ENCODE results near the gene HOXA2. TPM values are rescaled to one million over a fixed set of nuclear protein-coding genes. Genes with fewer than 3 reads are reported as not detected.

HOXA2 gene
- total RNA-seq, 2 donors from 2014 or later: not detected

DNA sequence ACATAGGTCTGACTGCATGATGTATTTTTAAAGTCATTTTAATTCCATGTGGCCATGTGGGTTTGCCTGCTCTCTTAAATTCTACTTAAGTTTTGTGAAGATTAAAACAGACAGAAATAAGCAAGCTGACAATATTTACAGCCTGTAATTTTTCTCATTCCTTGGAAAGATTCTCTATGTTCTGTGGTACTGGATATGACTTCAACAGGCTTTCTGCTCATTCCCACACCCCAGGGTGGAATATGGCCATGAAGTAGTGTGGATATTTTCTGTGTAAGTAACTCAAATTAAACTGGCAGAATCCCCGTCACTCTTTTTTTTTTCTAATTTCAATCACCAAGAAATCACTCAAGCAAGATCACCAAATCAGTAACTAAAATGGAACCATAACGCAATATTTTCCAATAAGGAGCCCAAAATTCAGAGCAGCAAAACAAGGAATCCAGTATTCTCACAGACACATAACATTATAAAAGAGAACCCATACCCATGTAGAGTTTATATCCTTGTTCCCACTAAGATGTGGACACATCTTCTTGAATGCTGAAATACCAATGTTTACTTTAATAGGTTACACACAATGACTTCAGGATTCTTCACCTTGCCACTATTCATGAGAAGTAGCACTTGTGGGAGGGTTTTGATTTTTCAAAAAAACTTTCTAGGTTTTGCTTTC is 35.3 kb upstream of the HOXA2 start:
- DNase-seq: no peak
- Mint-ChIP-seq H3K27me3 (ENCODE audit: insufficient read depth) (peaks cover 100% of the 10 kb centered on the region), H3K4me3 (no peak overlapping the region), H3K36me3 (ENCODE audit: low read depth) (no peaks in the 10 kb centered on the region), H3K9me3 (no peaks in the 10 kb centered on the region), H3K4me1 (peaks cover 6% of the 10 kb centered on the region), H3K27ac (no peak overlapping the region)
- Histone ChIP-seq H3K4me1 (ENCODE audit: control insufficient read depth, insufficient read depth, low read length) (no peaks in the 10 kb centered on the region), H3K36me3 (ENCODE audit: control insufficient read depth, insufficient read depth, low read length) (no peaks in the 10 kb centered on the region), H3K27ac (ENCODE audit: low read depth, low read length) (no peak overlapping the region), H3K27me3 (ENCODE audit: control insufficient read depth, insufficient read depth, low read length, poor library complexity, severe bottlenecking) (peaks cover 100% of the 10 kb centered on the region), H3K4me3 (ENCODE audit: low read length) (no peak overlapping the region), H3K9ac (ENCODE audit: extremely low read depth, low read length, poor library complexity, severe bottlenecking) (no peak overlapping the region), H3K9me3 (ENCODE audit: control insufficient read depth, low read length) (no peaks in the 10 kb centered on the region)
- WGBS, 2 experiments (ENCODE audit: insufficient coverage in 1 of 2, insufficient read length in 1 of 2): 63% methylated on average over 1 to 2 of the region's 2 CpGs
- no peak for TF ChIP-seq CTCF (conservative IDR thresholded peaks at IDR 0.05)

DNA sequence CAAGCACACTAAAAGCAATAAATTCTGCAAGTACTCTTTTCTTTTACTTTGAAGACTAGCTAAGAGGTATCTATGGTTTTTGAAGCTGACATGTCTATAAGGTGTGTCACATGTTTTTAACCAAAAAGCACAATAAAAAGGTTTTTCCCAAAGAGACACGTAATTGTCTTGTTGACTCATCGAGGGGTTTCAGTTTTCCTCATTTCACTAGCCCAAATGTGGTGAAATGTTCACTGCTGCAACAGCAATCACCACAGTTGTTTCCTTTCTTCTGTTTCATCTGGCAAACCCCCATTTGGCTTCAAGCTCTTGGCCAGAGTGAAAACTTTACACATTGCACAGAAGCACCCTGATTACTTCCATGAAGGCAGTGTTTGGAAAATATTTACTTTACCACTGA is 31.9 kb upstream of the HOXA2 start:
- H3K4me3 Mint-ChIP-seq: no peak overlapping the region
- 14 to 17% methylated on average over 2 of the region's 2 CpGs for WGBS, 2 experiments (ENCODE audit: insufficient coverage in 1 of 2, insufficient read length in 1 of 2)
- H3K9me3 Mint-ChIP-seq: no peaks in the 10 kb centered on the region
- H3K36me3 ChIP-seq (ENCODE audit: control insufficient read depth, insufficient read depth, low read length): no peaks in the 10 kb centered on the region
- no peaks in the 10 kb centered on the region for H3K4me1 Mint-ChIP-seq
- H3K27me3 Mint-ChIP-seq (ENCODE audit: insufficient read depth): peaks cover 97% of the 10 kb centered on the region
- H3K36me3 Mint-ChIP-seq (ENCODE audit: low read depth): no peaks in the 10 kb centered on the region
- no peak for DNase-seq
- no peaks in the 10 kb centered on the region for H3K9me3 ChIP-seq (ENCODE audit: control insufficient read depth, low read length)
- TF ChIP-seq CTCF (conservative IDR thresholded peaks at IDR 0.05): no peak
- H3K4me1 ChIP-seq (ENCODE audit: control insufficient read depth, insufficient read depth, low read length): no peaks in the 10 kb centered on the region
- H3K9ac ChIP-seq (ENCODE audit: extremely low read depth, low read length, poor library complexity, severe bottlenecking): no peak overlapping the region
- no peak overlapping the region for H3K27ac Mint-ChIP-seq
- H3K27ac ChIP-seq (ENCODE audit: low read depth, low read length): no peak overlapping the region
- peaks cover 99% of the 10 kb centered on the region for H3K27me3 ChIP-seq (ENCODE audit: control insufficient read depth, insufficient read depth, low read length, poor library complexity, severe bottlenecking)
- no peak overlapping the region for H3K4me3 ChIP-seq (ENCODE audit: low read length)

- no peak overlapping the region for H3K4me3 ChIP-seq (ENCODE audit: low read length)
- H3K9ac ChIP-seq (ENCODE audit: extremely low read depth, low read length, poor library complexity, severe bottlenecking): no peak overlapping the region
- peaks cover 97% of the 10 kb centered on the region for H3K27me3 Mint-ChIP-seq (ENCODE audit: insufficient read depth)
- no peaks in the 10 kb centered on the region for H3K36me3 Mint-ChIP-seq (ENCODE audit: low read depth)
- peaks cover 99% of the 10 kb centered on the region for H3K27me3 ChIP-seq (ENCODE audit: control insufficient read depth, insufficient read depth, low read length, poor library complexity, severe bottlenecking)
- H3K4me1 Mint-ChIP-seq: no peaks in the 10 kb centered on the region
- H3K9me3 Mint-ChIP-seq: no peaks in the 10 kb centered on the region
- peaks cover 4% of the 10 kb centered on the region for H3K9me3 ChIP-seq (ENCODE audit: control insufficient read depth, low read length)
- WGBS, 2 experiments (ENCODE audit: insufficient coverage in 1 of 2, insufficient read length in 1 of 2): 14 to 22% methylated on average over 13 to 18 of the region's 18 CpGs
- TF ChIP-seq CTCF (conservative IDR thresholded peaks at IDR 0.05): no peak
- no peak overlapping the region for H3K27ac ChIP-seq (ENCODE audit: low read depth, low read length)
- no peak for DNase-seq
- H3K27ac Mint-ChIP-seq: no peak overlapping the region
- H3K4me3 Mint-ChIP-seq: no peak overlapping the region
- no peaks in the 10 kb centered on the region for H3K4me1 ChIP-seq (ENCODE audit: control insufficient read depth, insufficient read depth, low read length)
- no peaks in the 10 kb centered on the region for H3K36me3 ChIP-seq (ENCODE audit: control insufficient read depth, insufficient read depth, low read length)
Observed at GRCh38 chr7:27133409-27134231, 31.1 kb upstream of the HOXA2 start.
